Loucy (cell line): Measurements from ENCODE around the gene MUTYH.
A peak's percentile ranks its signal among the peaks of the same experiment; 100 is the strongest.

Source experiments
- H2AFZ ChIP-seq: fragments of 200-600 bp; sonication (generic); 2 replicates; pipeline ENCODE4 v1.6.0; 2016; ENCODE audit warnings: antibody characterized with exemption, mild to moderate bottlenecking, low read length, moderate library complexity
- H3F3A ChIP-seq: fragments of 200-600 bp; 2 replicates; pipeline ENCODE4 v1.6.0; 2016; ENCODE audit warnings: antibody characterized with exemption, low read depth, mild to moderate bottlenecking
- H3K27me3 ChIP-seq: fragments of 200-600 bp; sonication (generic); 2 replicates; pipeline ENCODE4 v1.6.1; 2014; ENCODE audit warnings: low read length, mild to moderate bottlenecking; ENCODE audit not compliant: insufficient read depth, poor library complexity, severe bottlenecking
- H3K36me3 ChIP-seq: fragments of 200-600 bp; sonication (generic); 2 replicates; pipeline ENCODE4 v1.6.1; 2016; ENCODE audit warnings: low read length; ENCODE audit not compliant: insufficient read depth
- H3K4me1 ChIP-seq: fragments of 200-600 bp; sonication (generic); 2 replicates; pipeline ENCODE4 v1.5.1; 2014; ENCODE audit warnings: low read length, mild to moderate bottlenecking; ENCODE audit not compliant: insufficient read depth, poor library complexity, severe bottlenecking
- H3K4me2 ChIP-seq: fragments of 200-600 bp; sonication (generic); 2 replicates; pipeline ENCODE4 v1.6.0; 2014; ENCODE audit warnings: antibody characterized with exemption, low read length, low read depth, mild to moderate bottlenecking; ENCODE audit not compliant: poor library complexity, severe bottlenecking
- H3K4me3 ChIP-seq: fragments of 200-600 bp; sonication (generic); 2 replicates; pipeline ENCODE4 v1.5.1; 2014; ENCODE audit warnings: low read length, mild to moderate bottlenecking, mixed read lengths; ENCODE audit not compliant: poor library complexity, severe bottlenecking
- H3K79me2 ChIP-seq: fragments of 200-600 bp; sonication (generic); 2 replicates; pipeline ENCODE4 v1.6.1; 2014; ENCODE audit warnings: low read length; ENCODE audit not compliant: insufficient read depth
- H3K9ac ChIP-seq: fragments of 200-600 bp; sonication (generic); 2 replicates; pipeline ENCODE4 v1.6.0; 2014; ENCODE audit warnings: mild to moderate bottlenecking, low read depth, low read length, moderate library complexity; ENCODE audit not compliant: poor library complexity, severe bottlenecking
- H3K9me2 ChIP-seq: fragments of 200-600 bp; sonication (generic); replicated peaks from 2 replicates; pipeline ENCODE4 v1.6.1; 2016; ENCODE audit warnings: low read depth, low read length, mixed read lengths
- H3K9me3 ChIP-seq: fragments of 200-600 bp; sonication (generic); 2 replicates; pipeline ENCODE4 v1.6.1; 2014; ENCODE audit warnings: mild to moderate bottlenecking, antibody characterized with exemption, low read length, low read depth; ENCODE audit not compliant: insufficient read depth
- H4K20me1 ChIP-seq: fragments of 200-600 bp; sonication (generic); 2 replicates; pipeline ENCODE4 v1.6.0; 2014; ENCODE audit warnings: antibody characterized with exemption, low read length, mild to moderate bottlenecking; ENCODE audit not compliant: insufficient read depth, poor library complexity, severe bottlenecking
- CTCF ChIP-seq: fragments of 200-600 bp; sonication (generic); conservative IDR thresholded peaks from 2 replicates; pipeline ENCODE4 v1.5.1; 2014; ENCODE audit warnings: mild to moderate bottlenecking, antibody characterized with exemption, low read length
- EZH2phosphoT487 ChIP-seq: fragments of 200-600 bp; IDR thresholded peaks from 2 replicates; pipeline ENCODE4 v1.6.1; 2018; ENCODE audit warnings: antibody characterized with exemption, mild to moderate bottlenecking, moderate library complexity, borderline replicate concordance

The MUTYH gene

GRCh38 chr1:45300669-45300997, 39.6 kb downstream of the MUTYH start:
- no peaks in the 10 kb centered on the region for H3K27me3 ChIP-seq
- no peak overlapping the region for H3K4me3 ChIP-seq
- no peaks in the 10 kb centered on the region for H3K9me2 ChIP-seq
- no peaks in the 10 kb centered on the region for H3K9me3 ChIP-seq
- no peaks in the 10 kb centered on the region for H3F3A ChIP-seq
- TF ChIP-seq EZH2phosphoT487: no peak
- no peak for TF ChIP-seq CTCF
- no peak overlapping the region for H3K9ac ChIP-seq
- no peaks in the 10 kb centered on the region for H3K36me3 ChIP-seq
- no peak overlapping the region for H3K4me2 ChIP-seq
- no peak overlapping the region; the same call in 1 of the 2 replicates for H2AFZ ChIP-seq
- peaks cover 7% of the 10 kb centered on the region; the same call in 1 of the 2 replicates for H3K79me2 ChIP-seq
- no peaks in the 10 kb centered on the region for H4K20me1 ChIP-seq
- peaks cover 18% of the 10 kb centered on the region for H3K4me1 ChIP-seq

GRCh38 chr1:45299981-45300668, 40.1 kb downstream of the MUTYH start:
- H3K27me3 ChIP-seq: no peaks in the 10 kb centered on the region
- peaks cover 15% of the 10 kb centered on the region for H3K4me1 ChIP-seq
- no peak overlapping the region for H3K4me2 ChIP-seq
- no peaks in the 10 kb centered on the region for H3K36me3 ChIP-seq
- no peaks in the 10 kb centered on the region for H3K9me2 ChIP-seq
- H3K9ac ChIP-seq: no peak overlapping the region
- H3K4me3 ChIP-seq: no peak overlapping the region
- no peaks in the 10 kb centered on the region for H3F3A ChIP-seq
- no peak overlapping the region; the same call in 1 of the 2 replicates for H2AFZ ChIP-seq
- H3K9me3 ChIP-seq: no peaks in the 10 kb centered on the region
- no peaks in the 10 kb centered on the region for H4K20me1 ChIP-seq
- TF ChIP-seq EZH2phosphoT487 (no peak), CTCF (peak; percentile 85)
- H3K79me2 ChIP-seq: peaks cover 7% of the 10 kb centered on the region; the same call in 1 of the 2 replicates

GRCh38 chr1:45299296-45299695, 40.9 kb downstream of the MUTYH start:
- H4K20me1 ChIP-seq: no peaks in the 10 kb centered on the region
- H3K4me2 ChIP-seq: no peak overlapping the region
- no peak overlapping the region for H2AFZ ChIP-seq
- no peak overlapping the region for H3K4me3 ChIP-seq
- no peaks in the 10 kb centered on the region for H3K36me3 ChIP-seq
- H3K9ac ChIP-seq: no peak overlapping the region
- no peaks in the 10 kb centered on the region for H3F3A ChIP-seq
- H3K79me2 ChIP-seq: peaks cover under 1% of the 10 kb centered on the region; the same call in 1 of the 2 replicates
- TF ChIP-seq EZH2phosphoT487: no peak
- no peak for TF ChIP-seq CTCF
- no peaks in the 10 kb centered on the region for H3K27me3 ChIP-seq
- no peaks in the 10 kb centered on the region for H3K9me3 ChIP-seq
- no peaks in the 10 kb centered on the region for H3K9me2 ChIP-seq
- H3K4me1 ChIP-seq: peaks cover 9% of the 10 kb centered on the region
